GM12878 (cell line): Measurements from ENCODE around the gene GJA5. TPM values are rescaled to one million over a fixed set of nuclear protein-coding genes. Genes with fewer than 3 reads are reported as not detected.

Experiments
- ATAC-seq: fragments of 200-7000 bp; cut with Tn5 transposase; 3 replicates; pipeline ENCODE4 v1.9.1; 2020; ENCODE audit warnings: mild to moderate bottlenecking, moderate library complexity
- BruUV-seq: library from RNA; stranded (reverse); fragments of 400-500 nt; replicated peaks from 2 replicates; lab custom pipeline; 2021; lab: Mats Ljungman, UMichigan
- CTCF ChIA-PET: fragments of 300-600 bp; sonication (Branson Sonifier 250); formaldehyde crosslinking; extraction: SDS; loops from one replicate; lab custom pipeline; 2021; ENCODE audit warnings: inconsistent platforms; lab: Yijun Ruan, JAX
- POLR2A ChIA-PET: fragments of 350-600 bp; formaldehyde crosslinking; extraction: SDS; loops from one replicate; lab custom pipeline; 2021; ENCODE audit warnings: inconsistent platforms; lab: Charles Lee
- RAD21 ChIA-PET: fragments of 300-600 bp; sonication (Branson Sonifier 250); formaldehyde crosslinking; loops from one replicate; lab custom pipeline; 2023; ENCODE audit warnings: antibody characterized with exemption; ENCODE audit not compliant: unreplicated experiment; lab: Charles Lee
- SMC1A ChIA-PET: fragments of 300-600 bp; sonication (Branson Sonifier 250); formaldehyde crosslinking; loops from one replicate; lab custom pipeline; 2023; ENCODE audit not compliant: unreplicated experiment, uncharacterized antibody; lab: Charles Lee
- DNase-seq: peaks from one replicate; pipeline ENCODE4 v3.0.0-alpha.2; 2011; ENCODE audit warnings: low read depth, low spot score
- FAIRE-seq: peaks from 3 replicates; lab custom pipeline; 2011; peaks lifted over from hg19 to GRCh38; lab: Jason Lieb, UNC
- H2AFZ ChIP-seq: 2 replicates; pipeline ENCODE4 v1.6.0; 2011; ENCODE audit warnings: low read depth, low read length, control low read depth; ENCODE audit not compliant: control insufficient read depth
- H3K27ac ChIP-seq: 2 replicates; pipeline ENCODE4 v1.5.1; 2011; ENCODE audit warnings: control low read depth; ENCODE audit not compliant: control insufficient read depth, insufficient read depth
- H3K27me3 ChIP-seq, 2 experiments: replicated peaks in 1 of 2; 2 replicates each; pipeline versions ENCODE4 v1.6.0 to v1.6.1; 2011; ENCODE audit warnings: low read length in 1 of 2; ENCODE audit not compliant: control insufficient read depth in 2 of 2, insufficient read depth in 2 of 2
- H3K36me3 ChIP-seq, 2 experiments: 2 replicates each; pipeline ENCODE4 v1.5.1; 2011; ENCODE audit warnings: low read length in 1 of 2; ENCODE audit not compliant: control insufficient read depth in 2 of 2, insufficient read depth in 2 of 2
- H3K4me1 ChIP-seq: 2 replicates; pipeline ENCODE4 v1.6.1; 2011; ENCODE audit warnings: mild to moderate bottlenecking, low read length, moderate library complexity, mixed read lengths; ENCODE audit not compliant: control insufficient read depth, insufficient read depth
- H3K4me2 ChIP-seq: 2 replicates; pipeline ENCODE4 v1.6.0; 2011; ENCODE audit warnings: control low read depth; ENCODE audit not compliant: control insufficient read depth, insufficient read depth
- H3K4me3 ChIP-seq: fragments of 200-600 bp; sonication (generic); 2 replicates; pipeline ENCODE4 v1.5.1; 2016
- H3K79me2 ChIP-seq: 2 replicates; pipeline ENCODE4 v1.6.0; 2011; ENCODE audit warnings: low read length; ENCODE audit not compliant: control insufficient read depth, insufficient read depth
- H3K9ac ChIP-seq: 2 replicates; pipeline ENCODE4 v1.8.0; 2011; ENCODE audit warnings: low read length, control low read depth, mixed read lengths; ENCODE audit not compliant: control insufficient read depth, insufficient read depth
- H3K9me3 ChIP-seq: replicated peaks from 3 replicates; pipeline ENCODE4 v1.5.1; 2011; ENCODE audit warnings: mild to moderate bottlenecking, low read length; ENCODE audit not compliant: control insufficient read depth, insufficient read depth
- H4K20me1 ChIP-seq: 2 replicates; pipeline ENCODE4 v1.6.0; 2011; ENCODE audit not compliant: control insufficient read depth, insufficient read depth
- CREM ChIP-seq: IDR thresholded peaks from 2 replicates; pipeline ENCODE4 v1.6.1; 2014; ENCODE audit warnings: antibody characterized with exemption, low read depth
- IKZF1 ChIP-seq: fragments of 450-650 bp; conservative IDR thresholded peaks from 2 replicates; pipeline ENCODE4 v1.6.1; 2017; ENCODE audit warnings: antibody characterized with exemption, mild to moderate bottlenecking
- IKZF2 ChIP-seq, 2 experiments: fragments of 450-650 bp; IDR thresholded peaks; 2 replicates each; pipeline ENCODE4 v1.6.1; 2017; ENCODE audit warnings: mild to moderate bottlenecking in 2 of 2, moderate library complexity in 2 of 2
- MEF2A ChIP-seq: IDR thresholded peaks from 2 replicates; pipeline ENCODE4 v1.6.1; 2011; ENCODE audit warnings: low read depth, mild to moderate bottlenecking, low read length, moderate library complexity; ENCODE audit not compliant: insufficient read depth
- SMAD5 ChIP-seq: IDR thresholded peaks from 2 replicates; pipeline ENCODE4 v1.6.1; 2016; ENCODE audit warnings: antibody characterized with exemption, low read depth
- SREBF2 ChIP-seq: IDR thresholded peaks from 2 replicates; pipeline ENCODE4 v1.6.1; 2012; ENCODE audit warnings: mild to moderate bottlenecking, low read length
- WGBS: methylation state at CpG from one replicate; pipeline ENCODE4 v1.1.6; 2016; ENCODE audit warnings: low lambda C conversion rate; ENCODE audit not compliant: insufficient replicate concordance, insufficient coverage; ENCODE audit errors: missing lambda C conversion rate; 5-methylcytosine and 5-hydroxymethylcytosine counted together
- in situ Hi-C: fragments of 300-500 bp; cut with MboI; formaldehyde crosslinking; loops from 9 replicates; pipeline ENCODE4 v1.14.3; 2018; ENCODE audit warnings: mixed read lengths
- intact Hi-C: fragments of 100-400 bp; cut with micrococcal nuclease; formaldehyde crosslinking; loops from one replicate; pipeline ENCODE4 v1.14.2; 2022; ENCODE audit not compliant: unreplicated experiment
- polyA plus RNA-seq, 11 experiments: library from polyadenylated mRNA; depleted of rRNA in 4 of 11; unstranded in 6 of 11; stranded (reverse) in 5 of 11; fragments of >200 nt; fragmentation: Nextera tagmentation in 4 of 11; fragmentation: Illumina TruSeq in 1 of 11; extraction: Ambion mirVana in 4 of 11; extraction: Trizol in 1 of 11; gene quantifications; 1 replicate in 1 of 11; 2 replicates in 10 of 11; pipeline versions ENCODE4 v1.2.1 to v1.2.3, GENCODE V29; 2011 to 2016; ENCODE audit warnings: inconsistent platforms in 2 of 11, missing spikeins in 2 of 11, low read depth in 1 of 11
- total RNA-seq, 4 experiments: library from RNA; depleted of rRNA in 3 of 4; stranded (reverse); fragments of >200 nt in 3 of 4; fragmentation: Illumina TruSeq in 1 of 4; extraction: Trizol in 1 of 4; gene quantifications; 2 replicates each; pipeline versions ENCODE4 v1.2.1 to v1.2.3, GENCODE V29; 2013 to 2021
- TF ChIP-seq, protein P1 (sequence below): fragments of 450-650 bp; formaldehyde crosslinking; IDR thresholded peaks from 2 replicates; pipeline ENCODE4 v1.4.0; 2022; ENCODE audit warnings: mild to moderate bottlenecking, moderate library complexity

GJA5 gene
- total and polyA plus RNA-seq, 10 of the 15 experiments (the other 5 are each of a cell fraction or from before 2014, with no cell fraction given) = not detected

GRCh38 chr1:147722124-147722523 lies 38.3 kb downstream of the GJA5 start:
- Histone ChIP-seq H4K20me1 (no peaks in the 10 kb centered on the region), H3K27me3 (no peaks in the 10 kb centered on the region; a peak in 2 of 4 replicates), H2AFZ (no peak overlapping the region), H3K4me1 (no peaks in the 10 kb centered on the region), H3K4me3 (no peak overlapping the region), H3K9ac (no peak overlapping the region), H3K27ac (no peak overlapping the region), H3K79me2 (no peaks in the 10 kb centered on the region), H3K36me3 (no peaks in the 10 kb centered on the region), H3K9me3 (no peaks in the 10 kb centered on the region; the same call in 2 of the 3 replicates), H3K4me2 (no peak overlapping the region)
- 27% methylated on average over 2 of the region's 2 CpGs for WGBS
- no peak for TF ChIP-seq CREM
- TF ChIP-seq SREBF2 = no peak
- TF ChIP-seq SMAD5 = no peak
- TF ChIP-seq, protein P1, sequence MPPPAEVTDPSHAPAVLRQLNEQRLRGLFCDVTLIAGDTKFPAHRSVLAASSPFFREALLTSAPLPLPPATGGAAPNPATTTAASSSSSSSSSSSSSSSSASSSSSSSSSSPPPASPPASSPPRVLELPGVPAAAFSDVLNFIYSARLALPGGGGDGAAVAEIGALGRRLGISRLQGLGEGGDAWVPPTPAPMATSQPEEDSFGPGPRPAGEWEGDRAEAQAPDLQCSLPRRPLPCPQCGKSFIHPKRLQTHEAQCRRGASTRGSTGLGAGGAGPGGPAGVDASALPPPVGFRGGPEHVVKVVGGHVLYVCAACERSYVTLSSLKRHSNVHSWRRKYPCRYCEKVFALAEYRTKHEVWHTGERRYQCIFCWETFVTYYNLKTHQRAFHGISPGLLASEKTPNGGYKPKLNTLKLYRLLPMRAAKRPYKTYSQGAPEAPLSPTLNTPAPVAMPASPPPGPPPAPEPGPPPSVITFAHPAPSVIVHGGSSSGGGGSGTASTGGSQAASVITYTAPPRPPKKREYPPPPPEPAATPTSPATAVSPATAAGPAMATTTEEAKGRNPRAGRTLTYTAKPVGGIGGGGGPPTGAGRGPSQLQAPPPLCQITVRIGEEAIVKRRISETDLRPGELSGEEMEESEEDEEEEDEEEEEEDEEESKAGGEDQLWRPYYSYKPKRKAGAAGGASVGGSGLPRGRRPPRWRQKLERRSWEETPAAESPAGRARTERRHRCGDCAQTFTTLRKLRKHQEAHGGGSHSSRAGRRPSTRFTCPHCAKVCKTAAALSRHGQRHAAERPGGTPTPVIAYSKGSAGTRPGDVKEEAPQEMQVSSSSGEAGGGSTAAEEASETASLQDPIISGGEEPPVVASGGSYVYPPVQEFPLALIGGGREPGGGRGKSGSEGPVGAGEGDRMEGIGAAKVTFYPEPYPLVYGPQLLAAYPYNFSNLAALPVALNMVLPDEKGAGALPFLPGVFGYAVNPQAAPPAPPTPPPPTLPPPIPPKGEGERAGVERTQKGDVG = no peak
- TF ChIP-seq IKZF2 (IDR thresholded peaks at IDR 0.05) = no peak
- TF ChIP-seq MEF2A = no peak
- TF ChIP-seq IKZF1 = no peak
- no TSS peak for BruUV-seq
- ChIA-PET SMC1A (no interaction called here), RAD21 (no interaction called here), CTCF (no interaction called here), POLR2A (no interaction called here)
- FAIRE-seq (no peak), DNase-seq (no peak), ATAC-seq (no peak)
- intact Hi-C loops (loop anchor here (10.0 kb wide), 1 partner anchor 173 kb away; no protein-coding TSS in a partner anchor), in situ Hi-C loops (no loop called here)
